Right lobe of liver (tissue), 6 donors: Measurements from ENCODE around the gene RANBP1. TPM values are rescaled to one million over a fixed set of nuclear protein-coding genes. Genes with fewer than 3 reads are reported as not detected.

ENCODE experiments used
- ATAC-seq, 4 donors: fragments of 200-7000 bp; cut with Tn5 transposase; one replicate each; pipeline ENCODE4 v1.9.1; 2020; ENCODE audit warnings: mild to moderate bottlenecking in 4 of 4, moderate library complexity in 4 of 4
- DNase-seq, 3 donors: peaks; one replicate each; pipeline ENCODE4 v3.0.0-alpha.2; 2020
- H3K27ac ChIP-seq, 3 donors: fragments of 200-600 bp; one replicate each; pipeline ENCODE4 v1.8.0; 2022
- H3K27me3 ChIP-seq, 2 donors: fragments of 200-600 bp; one replicate each; pipeline ENCODE4 v1.8.0; 2022
- H3K36me3 ChIP-seq, 4 donors: fragments of 200-600 bp; sonication (generic) in 1 of 4; one replicate each; pipeline versions ENCODE4 v1.5.1 to v1.8.0; 2017 to 2022; ENCODE audit warnings: control low read depth in 1 of 4
- H3K4me1 ChIP-seq, 4 donors: fragments of 200-600 bp; sonication (generic) in 1 of 4; one replicate each; pipeline versions ENCODE4 v1.5.1 to v1.8.0; 2017 to 2022; ENCODE audit warnings: control low read depth in 1 of 4
- H3K4me3 ChIP-seq, 3 donors: fragments of 200-600 bp; one replicate each; pipeline ENCODE4 v1.8.0; 2022
- H3K9me3 ChIP-seq, 4 donors: fragments of 200-600 bp; sonication (generic) in 1 of 4; one replicate each; pipeline versions ENCODE4 v1.5.1 to v1.8.0; 2017 to 2022; ENCODE audit warnings: control low read depth in 1 of 4
- POLR2A ChIP-seq: fragments of 450-650 bp; IDR thresholded peaks from one replicate; pipeline ENCODE4 v1.6.1; 2017; ENCODE audit warnings: antibody characterized with exemption, mild to moderate bottlenecking
- WGBS: methylation state at CpG from one replicate; pipeline ENCODE4 v1.1.6; 2018; ENCODE audit warnings: low coverage, low lambda C conversion rate; ENCODE audit not compliant: insufficient coverage; ENCODE audit errors: missing lambda C conversion rate; 5-methylcytosine and 5-hydroxymethylcytosine counted together
- intact Hi-C, 2 donors: fragments of 100-400 bp; cut with DNase I; formaldehyde crosslinking; loops; one replicate each; pipeline versions ENCODE4 v1.11.2 to v1.14.1; 2022
- total RNA-seq, 6 experiments: library from RNA; depleted of rRNA in 2 of 6; stranded (reverse); fragments of >200 nt in 2 of 6; fragmentation: NEBNext Ultra II Directional in 3 of 6; extraction: Animal tissue kit (Norgen Biotek cat#: 25700) in 3 of 6; gene quantifications; one replicate each; pipeline versions ENCODE4 v1.1.0 to v1.2.4, GENCODE V29; 2016 to 2023
- TF ChIP-seq, protein P1 (sequence below), 4 donors: fragments of 200-600 bp in 3 of 4; fragments of 450-650 bp in 1 of 4; IDR thresholded peaks; one replicate each; pipeline versions ENCODE4 v1.5.1 to v1.8.0; 2016 to 2022; ENCODE audit warnings: antibody characterized with exemption in 4 of 4, mild to moderate bottlenecking in 2 of 4
- donor health status: DM: no; HTN: yes; CAD: no.
- donor health status: DM: no; HTN: no; CAD: no.
- donor health status: DM: no; HTN: no; CAD: no.
- donor health status: DM: no; HTN: yes; CAD: no.
- donor health status: DM: no; HTN: yes; CAD: no.

Gene RANBP1
- total RNA-seq, 6 experiments from 2014 or later = 39.5 to 224 (median 52.2) TPM

DNA sequence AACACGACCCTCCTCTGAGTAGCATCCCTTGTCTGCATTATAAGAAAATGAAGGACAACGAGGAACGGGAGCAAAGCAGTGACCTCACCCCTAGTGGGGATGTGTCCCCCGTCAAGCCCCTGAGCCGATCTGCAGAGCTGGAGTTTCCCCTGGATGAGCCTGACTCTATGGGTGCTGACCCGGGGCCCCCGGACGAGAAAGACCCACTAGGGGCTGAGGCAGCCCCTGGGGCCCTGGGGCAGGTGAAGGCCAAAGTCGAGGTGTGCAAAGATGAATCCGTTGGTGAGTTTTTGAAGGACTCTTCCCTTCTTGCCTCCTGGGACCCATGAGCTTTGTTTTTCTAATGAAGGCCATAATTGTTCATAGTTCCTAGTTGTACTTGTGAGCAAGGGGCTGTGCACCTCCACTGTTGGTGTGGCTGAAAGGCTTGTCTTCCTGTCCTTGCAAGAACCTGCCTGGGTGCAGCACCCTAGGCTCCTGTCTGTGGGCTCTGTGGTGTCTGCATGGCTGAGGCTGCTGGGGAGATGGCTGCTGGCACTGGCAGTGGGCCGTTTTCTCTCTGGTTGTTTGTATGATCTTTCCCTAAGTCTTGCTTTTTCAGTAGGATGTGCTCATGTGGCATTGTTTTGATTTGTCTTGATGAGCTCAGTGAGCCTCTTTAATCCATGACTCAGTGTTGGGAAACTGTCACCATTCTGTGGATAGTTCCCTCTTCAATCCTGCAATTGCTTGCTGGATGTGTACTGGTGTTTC lies 25.8 kb upstream of the RANBP1 start:
- H3K36me3 ChIP-seq = peaks cover 9 to 78% (median 39%) of the 10 kb centered on the region in 4 donors
- no peaks in the 10 kb centered on the region for H3K27me3 ChIP-seq
- no peak overlapping the region for H3K27ac ChIP-seq
- ATAC-seq (no peak), DNase-seq (no peak)
- no peak for TF ChIP-seq POLR2A
- TF ChIP-seq, protein P1, sequence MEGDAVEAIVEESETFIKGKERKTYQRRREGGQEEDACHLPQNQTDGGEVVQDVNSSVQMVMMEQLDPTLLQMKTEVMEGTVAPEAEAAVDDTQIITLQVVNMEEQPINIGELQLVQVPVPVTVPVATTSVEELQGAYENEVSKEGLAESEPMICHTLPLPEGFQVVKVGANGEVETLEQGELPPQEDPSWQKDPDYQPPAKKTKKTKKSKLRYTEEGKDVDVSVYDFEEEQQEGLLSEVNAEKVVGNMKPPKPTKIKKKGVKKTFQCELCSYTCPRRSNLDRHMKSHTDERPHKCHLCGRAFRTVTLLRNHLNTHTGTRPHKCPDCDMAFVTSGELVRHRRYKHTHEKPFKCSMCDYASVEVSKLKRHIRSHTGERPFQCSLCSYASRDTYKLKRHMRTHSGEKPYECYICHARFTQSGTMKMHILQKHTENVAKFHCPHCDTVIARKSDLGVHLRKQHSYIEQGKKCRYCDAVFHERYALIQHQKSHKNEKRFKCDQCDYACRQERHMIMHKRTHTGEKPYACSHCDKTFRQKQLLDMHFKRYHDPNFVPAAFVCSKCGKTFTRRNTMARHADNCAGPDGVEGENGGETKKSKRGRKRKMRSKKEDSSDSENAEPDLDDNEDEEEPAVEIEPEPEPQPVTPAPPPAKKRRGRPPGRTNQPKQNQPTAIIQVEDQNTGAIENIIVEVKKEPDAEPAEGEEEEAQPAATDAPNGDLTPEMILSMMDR (IDR thresholded peaks at IDR 0.05) = no peak
- H3K9me3 ChIP-seq = no peaks in the 10 kb centered on the region
- H3K4me1 ChIP-seq = peaks cover 0 to 31% (median 15%) of the 10 kb centered on the region in 4 donors
- intact Hi-C loops = loop anchor here in 1 of 2 donors (10.0 kb wide), 1 partner anchor 125 kb away; no protein-coding TSS in a partner anchor
- WGBS = 94% methylated on average over 6 of the region's 11 CpGs
- no peak overlapping the region for H3K4me3 ChIP-seq

DNA sequence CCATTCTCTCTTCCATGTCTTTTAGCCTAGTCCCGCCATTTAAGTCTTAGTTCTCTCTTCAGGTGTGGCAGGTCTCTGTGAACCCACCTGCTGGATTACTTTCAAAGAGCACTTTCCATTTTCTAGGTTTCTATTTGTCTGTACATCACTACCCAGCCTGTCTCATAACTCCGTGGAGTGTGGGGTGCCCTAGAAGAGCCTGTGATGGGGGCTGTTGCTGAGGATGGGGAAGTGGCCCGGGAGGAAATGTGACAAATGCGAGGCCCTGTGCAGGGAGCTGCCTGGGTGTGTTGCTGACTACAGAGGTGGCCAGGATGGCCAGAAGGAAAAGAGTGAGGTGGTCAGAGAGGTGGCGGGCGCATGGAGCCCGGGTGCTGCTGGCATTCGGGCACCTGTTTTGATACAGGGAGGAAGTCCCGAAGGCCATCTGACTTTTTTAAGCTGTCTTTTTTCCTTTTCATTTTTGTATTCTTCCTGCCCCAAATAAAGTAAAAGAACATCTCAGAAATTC lies 25.1 kb upstream of the RANBP1 start:
- Histone ChIP-seq H3K27ac (no peak overlapping the region), H3K9me3 (no peaks in the 10 kb centered on the region), H3K4me3 (no peak overlapping the region), H3K36me3 (peaks cover 9 to 81% (median 39%) of the 10 kb centered on the region in 4 donors), H3K4me1 (peaks cover 0 to 26% (median 12%) of the 10 kb centered on the region in 4 donors), H3K27me3 (no peaks in the 10 kb centered on the region)
- intact Hi-C loops = loop anchor here in 1 of 2 donors (10.0 kb wide), 1 partner anchor 126 kb away; no protein-coding TSS in a partner anchor
- ATAC-seq = no peak
- whole genome bisulfite sequencing = 87% methylated on average over 7 of the region's 9 CpGs
- TF ChIP-seq, protein P1 (IDR thresholded peaks at IDR 0.05) = no peak
- TF ChIP-seq POLR2A = no peak
- no peak for DNase-seq

DNA sequence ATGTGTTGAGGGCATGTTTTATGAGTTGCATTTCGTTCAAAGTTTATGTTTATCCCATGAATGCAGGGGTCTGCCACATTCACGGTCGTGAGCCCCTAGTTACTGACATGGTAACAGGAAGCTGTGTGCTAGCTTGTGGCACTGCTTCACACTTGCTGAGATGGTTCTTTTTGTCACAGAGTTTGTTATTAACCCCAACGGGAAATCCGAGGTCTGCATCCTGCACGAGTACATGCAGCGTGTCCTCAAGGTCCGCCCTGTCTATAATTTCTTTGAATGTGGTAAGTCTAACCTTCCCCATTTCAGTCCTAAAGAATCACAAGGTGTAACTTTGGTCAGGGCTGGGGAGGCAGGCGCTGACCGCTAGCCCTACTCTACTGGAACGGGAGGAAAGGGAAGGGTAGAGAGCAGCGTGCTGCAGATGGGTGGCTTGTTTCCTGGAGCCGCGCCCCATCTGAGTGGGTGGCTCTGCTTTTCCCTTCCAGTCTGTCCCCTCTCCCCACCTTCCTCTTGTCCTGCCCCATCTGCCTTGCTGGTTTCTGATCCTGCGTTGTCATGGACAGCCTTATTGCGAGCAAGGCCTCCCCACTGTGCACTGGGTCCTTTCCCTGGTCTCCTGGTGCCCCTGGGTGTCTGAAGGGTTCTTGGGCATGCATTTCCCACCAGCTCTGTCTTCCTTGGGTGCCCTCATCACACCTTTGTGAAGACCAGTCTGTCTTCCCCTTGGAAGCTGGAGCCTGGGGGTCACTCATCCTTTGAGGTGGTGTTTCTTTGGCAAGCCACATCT lies 24.0 kb upstream of the RANBP1 start:
- Histone ChIP-seq H3K4me3 (no peak overlapping the region), H3K9me3 (no peaks in the 10 kb centered on the region), H3K27me3 (no peaks in the 10 kb centered on the region), H3K4me1 (peaks cover 0 to 26% (median 12%) of the 10 kb centered on the region in 4 donors), H3K27ac (peak overlapping the region in 1 of 3 donors; percentile 54), H3K36me3 (peaks cover 9 to 75% (median 34%) of the 10 kb centered on the region in 4 donors)
- DNase-seq (no peak), ATAC-seq (no peak)
- no peak for TF ChIP-seq POLR2A
- TF ChIP-seq, protein P1 (IDR thresholded peaks at IDR 0.05) = no peak
- intact Hi-C loops = loop anchor here in 1 of 2 donors (10.0 kb wide), 1 partner anchor 127 kb away; no protein-coding TSS in a partner anchor
- WGBS = 82% methylated on average over 12 of the region's 16 CpGs

DNA sequence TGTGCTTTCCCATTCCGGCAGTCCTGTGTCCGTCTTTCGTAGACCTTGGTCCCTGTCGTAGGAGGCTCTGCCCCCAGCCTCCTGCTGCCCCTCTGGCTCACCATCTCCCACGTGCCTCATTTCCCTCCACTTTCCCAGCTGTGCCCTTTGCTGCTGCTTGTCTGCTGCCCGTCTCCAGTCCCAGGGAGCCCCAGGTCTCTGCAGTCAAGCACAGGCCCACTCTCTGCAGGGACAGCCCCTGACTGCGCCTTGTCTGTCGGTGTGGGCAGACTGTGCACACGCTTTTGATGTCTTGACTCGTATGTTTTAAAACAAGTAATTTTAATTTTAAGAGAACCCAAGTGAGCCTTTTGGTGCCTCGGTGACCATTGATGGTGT lies 23.4 kb upstream of the RANBP1 start:
- H3K4me1 ChIP-seq = peaks cover 0 to 26% (median 12%) of the 10 kb centered on the region in 4 donors
- H3K9me3 ChIP-seq = no peaks in the 10 kb centered on the region
- ATAC-seq (no peak), DNase-seq (no peak)
- 89% methylated on average over 10 of the region's 11 CpGs for WGBS
- no peaks in the 10 kb centered on the region for H3K27me3 ChIP-seq
- peaks cover 9 to 73% (median 31%) of the 10 kb centered on the region in 4 donors for H3K36me3 ChIP-seq
- H3K4me3 ChIP-seq = no peak overlapping the region
- H3K27ac ChIP-seq = peak overlapping the region in 2 of 3 donors; percentile 54 to 89
- no peak for TF ChIP-seq POLR2A
- TF ChIP-seq, protein P1 (IDR thresholded peaks at IDR 0.05) = no peak
- intact Hi-C loops = loop anchor here in 1 of 2 donors (10.0 kb wide), 1 partner anchor 128 kb away; no protein-coding TSS in a partner anchor
